HFFc6 (cell line): Measurements from ENCODE around the gene DLG2. TPM values are rescaled to one million over a fixed set of nuclear protein-coding genes. Genes with fewer than 3 reads are reported as not detected.

ENCODE experiments used
- DNase-seq: peaks from one replicate; pipeline ENCODE4 v3.0.0-alpha.2; 2018
- H3K27ac Mint-ChIP-seq: 2 replicates; pipeline ENCODE4 v1.8.0; 2020; ENCODE audit warnings: mild to moderate bottlenecking, mixed read lengths
- H3K27me3 Mint-ChIP-seq: 2 replicates; pipeline ENCODE4 v1.8.0; 2021; ENCODE audit warnings: mild to moderate bottlenecking, moderate library complexity, mixed read lengths; ENCODE audit not compliant: insufficient read depth
- H3K36me3 Mint-ChIP-seq: 2 replicates; pipeline ENCODE4 v1.8.0; 2021; ENCODE audit warnings: low read depth, mixed read lengths
- H3K4me1 Mint-ChIP-seq: 2 replicates; pipeline ENCODE4 v1.8.0; 2020; ENCODE audit warnings: low read depth, mixed read lengths
- H3K4me3 Mint-ChIP-seq: 2 replicates; pipeline ENCODE4 v1.8.0; 2020; ENCODE audit warnings: mild to moderate bottlenecking, moderate library complexity, mixed read lengths
- H3K9me3 Mint-ChIP-seq: 2 replicates; pipeline ENCODE4 v1.8.0; 2020; ENCODE audit warnings: mild to moderate bottlenecking, mixed read lengths
- CTCF ChIP-seq: fragments of 200-600 bp; sonication (generic); IDR thresholded peaks from 2 replicates; pipeline ENCODE4 v1.5.0; 2021; ENCODE audit warnings: antibody characterized with exemption, mild to moderate bottlenecking
- total RNA-seq, 6 experiments: library from RNA; stranded (reverse); fragmentation: NEBNext Ultra II Directional; extraction: Animal tissue kit (Norgen Biotek cat#: 25700); gene quantifications; 2 replicates in 1 of 6; 3 replicates in 5 of 6; pipeline ENCODE4 v1.2.3, GENCODE V29; 2021

Gene DLG2
- total RNA-seq, 6 experiments from 2014 or later, result 0.39 to 1.00 (median 0.80) TPM; not detected in 1

- Mint-ChIP-seq H3K27ac (no peak overlapping the region), H3K4me3 (no peak overlapping the region), H3K9me3 (no peaks in the 10 kb centered on the region), H3K36me3 (no peaks in the 10 kb centered on the region), H3K4me1 (no peaks in the 10 kb centered on the region), H3K27me3 (peaks cover 5% of the 10 kb centered on the region)
- no peak for TF ChIP-seq CTCF
- DNase-seq, result peak; percentile 1
Observed at GRCh38 chr11:83641511-83641910, 1985.6 kb downstream of the DLG2 start.

GRCh38 chr11:83639995-83640758, 1987.0 kb downstream of the DLG2 start:
- H3K4me3 Mint-ChIP-seq, result no peak overlapping the region
- H3K27ac Mint-ChIP-seq, result no peak overlapping the region
- H3K4me1 Mint-ChIP-seq, result no peaks in the 10 kb centered on the region
- H3K36me3 Mint-ChIP-seq, result no peaks in the 10 kb centered on the region
- no peak for DNase-seq
- no peaks in the 10 kb centered on the region; the same call in 1 of the 2 replicates for H3K27me3 Mint-ChIP-seq
- no peak for TF ChIP-seq CTCF
- no peaks in the 10 kb centered on the region for H3K9me3 Mint-ChIP-seq

GRCh38 chr11:83635166-83635565, 1992.0 kb downstream of the DLG2 start:
- no peak for DNase-seq
- no peak for TF ChIP-seq CTCF

GRCh38 chr11:83630211-83630610, 1996.9 kb downstream of the DLG2 start:
- H3K27ac Mint-ChIP-seq, result no peak overlapping the region
- no peak overlapping the region for H3K4me3 Mint-ChIP-seq
- no peaks in the 10 kb centered on the region for H3K36me3 Mint-ChIP-seq
- DNase-seq, result no peak
- no peaks in the 10 kb centered on the region for H3K4me1 Mint-ChIP-seq
- no peak for TF ChIP-seq CTCF
- no peaks in the 10 kb centered on the region for H3K9me3 Mint-ChIP-seq
- H3K27me3 Mint-ChIP-seq, result peaks cover 4% of the 10 kb centered on the region; the same call in 1 of the 2 replicates

More at GRCh38 chr11:83635166-83635565, 1992.0 kb downstream of the DLG2 start:
- Mint-ChIP-seq H3K27me3 (peaks cover 3% of the 10 kb centered on the region; the same call in 1 of the 2 replicates), H3K4me1 (no peaks in the 10 kb centered on the region), H3K27ac (no peak overlapping the region), H3K36me3 (no peaks in the 10 kb centered on the region), H3K4me3 (no peak overlapping the region), H3K9me3 (no peaks in the 10 kb centered on the region)

- H3K9me3 Mint-ChIP-seq, result no peaks in the 10 kb centered on the region
- H3K4me3 Mint-ChIP-seq, result no peak overlapping the region
- peaks cover 6% of the 10 kb centered on the region; the same call in 1 of the 2 replicates for H3K27me3 Mint-ChIP-seq
- H3K4me1 Mint-ChIP-seq, result no peaks in the 10 kb centered on the region
- H3K27ac Mint-ChIP-seq, result no peak overlapping the region
- DNase-seq, result no peak
- H3K36me3 Mint-ChIP-seq, result no peaks in the 10 kb centered on the region
- TF ChIP-seq CTCF, result no peak
Observed at GRCh38 chr11:83629775-83630174, 1997.4 kb downstream of the DLG2 start.
